ENCODE results near the gene ZNF892.
"Not testable (repeated sequence)": the region's sequence is repeated elsewhere in the genome, so short reads cannot be mapped to it uniquely, and the experiment has no call there.

The ZNF892 gene

DNA sequence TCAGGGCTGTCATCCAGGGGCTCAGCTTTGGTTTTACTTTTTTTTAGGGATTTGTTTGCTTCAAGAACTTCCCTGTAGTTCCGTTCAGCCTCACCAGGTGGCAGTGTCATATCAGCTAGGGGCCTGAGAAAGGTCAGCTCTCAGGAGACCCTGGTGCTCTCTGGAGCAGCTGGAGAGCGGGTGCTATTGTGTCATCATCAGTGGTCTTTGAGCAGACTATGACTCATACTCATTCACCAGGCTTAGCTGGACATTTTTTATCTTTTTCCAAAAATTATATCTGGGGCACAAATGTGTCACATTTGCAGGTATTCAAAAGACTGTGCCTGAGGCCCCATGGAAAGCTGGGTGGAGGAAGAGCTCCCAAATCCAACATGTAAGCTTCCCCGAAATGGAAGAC is 24.4 kb downstream of the ZNF892 start:
- peak; percentile 58 for DNase-seq

DNA sequence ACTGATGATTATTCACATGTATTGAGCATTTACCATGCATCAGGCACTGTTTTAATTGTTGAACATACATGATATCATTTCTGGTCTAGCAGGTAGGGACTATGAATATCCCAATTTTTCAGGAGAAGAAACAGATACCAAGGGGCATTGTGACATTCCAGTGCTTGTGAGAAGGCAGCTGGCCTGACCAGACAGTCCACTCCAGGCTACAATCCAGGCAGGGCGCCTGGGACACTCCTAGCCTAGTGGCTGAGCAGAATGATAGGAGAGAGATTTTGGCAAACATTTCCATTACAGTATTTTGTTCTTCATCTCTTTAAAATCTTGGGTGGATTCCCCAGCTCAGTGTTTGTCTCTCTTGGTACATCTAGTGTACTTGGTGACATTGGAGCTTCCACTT is 24.9 kb downstream of the ZNF892 start:
- no peak for DNase-seq

DNA sequence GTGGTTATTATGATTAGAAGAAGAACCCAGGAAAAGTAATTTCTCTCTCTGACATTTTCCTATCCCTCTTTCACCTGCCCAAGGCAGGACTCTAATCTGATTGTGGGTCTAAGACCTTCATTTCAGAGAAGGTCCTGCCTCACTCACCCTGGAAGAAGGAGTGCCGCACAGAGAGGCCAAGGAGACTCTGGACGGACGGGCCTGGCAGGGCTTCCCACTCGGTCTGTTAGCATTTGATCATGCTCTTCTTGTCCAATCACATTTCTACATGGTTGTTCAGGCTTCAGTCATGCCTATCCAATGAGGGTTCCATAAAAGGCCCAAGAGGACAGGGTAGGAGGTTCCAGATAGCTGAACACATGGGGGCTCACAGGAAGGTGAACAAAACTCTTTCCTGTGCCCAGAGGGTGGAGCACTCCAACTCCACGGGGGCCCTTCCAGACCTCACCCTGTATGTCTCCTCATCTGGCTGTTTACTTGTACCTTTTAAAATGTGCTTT is 27.0 kb downstream of the ZNF892 start:
- no peak for DNase-seq

DNA sequence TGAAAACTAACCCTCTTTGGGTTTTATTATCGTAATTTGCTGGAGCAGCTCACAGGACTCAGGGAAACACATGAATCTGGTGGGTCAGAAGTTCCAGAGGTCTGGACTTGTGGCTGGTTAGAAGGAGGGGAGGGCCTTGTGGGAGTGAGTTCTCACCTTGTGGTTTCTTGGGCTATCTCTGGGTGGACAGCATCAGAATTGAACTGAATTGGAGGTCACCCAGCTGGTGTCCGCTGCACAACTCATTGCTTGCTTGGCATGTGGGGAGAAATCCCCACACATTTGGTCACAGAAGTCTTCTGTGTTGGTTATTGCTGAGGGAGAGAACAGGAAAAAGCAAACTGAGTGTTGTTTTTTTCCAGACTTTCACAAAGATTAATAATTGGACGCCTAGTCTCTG is 27.5 kb downstream of the ZNF892 start:
- no peak for DNase-seq

DNA sequence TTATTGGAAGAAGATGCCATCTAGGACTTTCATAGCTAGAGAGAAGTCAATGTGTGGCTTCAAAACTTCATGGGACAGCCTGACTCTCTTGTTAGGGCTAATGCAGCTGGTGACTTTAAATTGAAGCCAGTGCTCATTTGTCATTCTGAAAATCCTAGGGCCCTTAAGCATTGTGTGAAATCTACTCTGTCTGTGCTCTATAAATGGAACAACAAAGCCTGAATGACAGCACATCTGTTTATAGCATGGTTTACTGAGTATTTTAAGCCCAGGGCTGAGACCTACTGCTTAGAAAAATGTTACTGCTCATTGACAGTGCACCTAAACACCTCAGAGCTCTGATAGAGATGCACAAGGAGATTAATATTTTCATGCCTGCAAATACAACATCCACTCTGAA is 30.8 kb downstream of the ZNF892 start:
- DNase-seq: no peak

DNA sequence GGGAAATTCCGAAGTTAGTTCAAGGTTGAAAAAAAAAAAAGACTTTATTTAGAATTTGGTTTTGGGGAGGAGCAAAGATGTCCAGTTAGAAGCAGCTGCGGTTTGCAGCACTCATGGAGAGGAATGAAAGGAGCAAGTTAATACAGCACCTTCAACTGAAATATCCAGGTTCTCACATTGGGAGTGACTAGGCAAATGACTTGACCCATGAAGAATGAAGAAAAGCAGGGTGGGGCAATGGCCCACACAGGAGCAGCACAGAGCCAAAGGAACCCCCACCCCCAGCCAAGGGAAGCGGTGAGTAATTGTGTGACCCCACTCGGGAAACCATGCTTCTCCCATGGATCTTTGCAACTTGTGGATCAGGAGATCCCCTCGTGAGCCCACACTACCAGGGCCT is 32.8 kb downstream of the ZNF892 start:
- no peak for DNase-seq

DNA sequence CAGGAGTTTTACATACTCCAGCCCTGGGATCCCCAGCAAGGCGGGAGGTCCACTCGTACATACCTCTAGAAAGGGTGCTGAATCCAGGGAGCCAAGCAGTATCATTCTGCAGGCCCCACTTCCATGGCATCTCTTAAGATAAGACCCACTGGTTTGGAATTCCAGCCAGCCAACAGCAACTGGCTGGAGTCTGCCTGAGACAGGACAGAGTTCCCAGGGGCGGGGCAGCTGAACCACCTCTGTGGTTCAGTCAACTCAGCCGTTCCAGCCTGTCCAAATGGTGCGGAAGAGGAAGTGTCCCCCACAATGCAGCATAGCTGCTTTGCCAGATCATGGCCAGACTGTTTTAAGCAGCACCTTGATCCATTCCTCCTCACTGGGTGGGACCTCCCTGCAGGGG is 33.2 kb downstream of the ZNF892 start:
- no peak for DNase-seq

DNA sequence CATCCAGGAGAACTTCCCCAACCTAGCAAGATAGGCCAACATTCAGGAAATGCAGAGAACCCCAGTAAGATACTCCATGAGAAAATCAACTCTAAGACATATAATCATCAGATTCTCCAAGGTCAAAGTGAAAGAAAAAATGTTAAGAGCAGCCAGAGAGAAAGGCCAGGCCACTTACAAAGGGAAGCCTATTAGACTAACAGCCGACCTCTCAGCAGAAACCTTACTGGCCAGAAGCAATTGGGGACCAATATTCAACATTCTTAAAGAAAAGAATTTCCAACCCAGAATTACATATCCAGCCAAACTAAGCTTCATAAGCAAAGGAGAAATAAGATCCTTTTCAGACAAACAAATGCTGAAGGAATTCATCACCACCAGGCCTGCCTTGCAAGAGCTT is 34.8 kb downstream of the ZNF892 start:
- not testable (repeated sequence) for DNase-seq
